Naive thymus-derived CD4-positive, alpha-beta T cell (primary cell): ENCODE data around the gene ADGRG1. TPM values are rescaled to one million over a fixed set of nuclear protein-coding genes. Genes with fewer than 3 reads are reported as not detected.

ENCODE experiments used
- ATAC-seq: fragments of 150-1000 bp; cut with Tn5 transposase; 2 replicates; pipeline ENCODE4 v1.10.0; 2021; ENCODE audit warnings: mild to moderate bottlenecking, moderate library complexity
- CTCF ChIA-PET: fragments of 350-600 bp; sonication (Branson Sonifier 250); formaldehyde crosslinking; loops from one replicate; lab custom pipeline; 2021; ENCODE audit warnings: antibody characterized with exemption; lab: Charles Lee
- POLR2A ChIA-PET: fragments of 350-600 bp; sonication (Branson Sonifier 250); formaldehyde crosslinking; loops from one replicate; lab custom pipeline; 2021; ENCODE audit warnings: antibody characterized with exemption, inconsistent platforms; lab: Charles Lee
- DNase-seq, 9 donors: peaks; one replicate each; pipeline versions ENCODE4 v3.0.0 to v3.0.0-alpha.2; 2020 to 2022; ENCODE audit warnings: mixed read lengths in 1 of 9
- H3K27ac ChIP-seq: one replicate; pipeline ENCODE4 v1.7.0; 2013; ENCODE audit warnings: mild to moderate bottlenecking, low read depth, low read length, moderate library complexity
- H3K27me3 ChIP-seq, 2 donors: one replicate each; pipeline ENCODE4 v1.7.0; 2013; ENCODE audit warnings: low read length in 2 of 2, mild to moderate bottlenecking in 2 of 2, moderate library complexity in 2 of 2; ENCODE audit not compliant: control insufficient read depth in 2 of 2, insufficient read depth in 2 of 2
- H3K36me3 ChIP-seq, 3 experiments: 1 replicate in 2 of 3; 2 replicates in 1 of 3; pipeline ENCODE4 v1.7.0; 2013; ENCODE audit warnings: low read length in 3 of 3, mild to moderate bottlenecking in 3 of 3, moderate library complexity in 1 of 3; ENCODE audit not compliant: insufficient read depth in 3 of 3, control insufficient read depth in 2 of 3
- H3K4me1 ChIP-seq, 2 donors: one replicate each; pipeline ENCODE4 v1.7.0; 2013; ENCODE audit warnings: low read length in 2 of 2, mild to moderate bottlenecking in 2 of 2, moderate library complexity in 1 of 2; ENCODE audit not compliant: control insufficient read depth in 2 of 2, insufficient read depth in 2 of 2
- H3K4me3 ChIP-seq: 2 replicates; pipeline ENCODE4 v1.7.0; 2013; ENCODE audit warnings: mild to moderate bottlenecking, low read length
- H3K9me3 ChIP-seq, 3 experiments: 1 replicate in 2 of 3; 2 replicates in 1 of 3; pipeline ENCODE4 v1.7.0; 2013; ENCODE audit warnings: low read length in 3 of 3; ENCODE audit not compliant: control insufficient read depth in 2 of 3
- H3K27ac Mint-ChIP-seq, 9 donors: one replicate each; pipeline ENCODE4 v1.8.0; 2020 to 2022; ENCODE audit warnings: mixed read lengths in 9 of 9, mild to moderate bottlenecking in 8 of 9, moderate library complexity in 5 of 9, inconsistent platforms in 2 of 9
- H3K27me3 Mint-ChIP-seq, 5 donors: one replicate each; pipeline ENCODE4 v1.8.0; 2021 to 2022; ENCODE audit warnings: mixed read lengths in 5 of 5, mild to moderate bottlenecking in 1 of 5
- H3K36me3 Mint-ChIP-seq, 5 donors: one replicate each; pipeline ENCODE4 v1.8.0; 2020 to 2022; ENCODE audit warnings: mixed read lengths in 5 of 5, mild to moderate bottlenecking in 3 of 5, inconsistent platforms in 1 of 5
- H3K4me1 Mint-ChIP-seq, 7 donors: one replicate each; pipeline ENCODE4 v1.8.0; 2020 to 2022; ENCODE audit warnings: mixed read lengths in 7 of 7, mild to moderate bottlenecking in 3 of 7, inconsistent platforms in 1 of 7
- H3K4me3 Mint-ChIP-seq, 10 donors: one replicate each; pipeline ENCODE4 v1.8.0; 2020 to 2022; ENCODE audit warnings: mild to moderate bottlenecking in 10 of 10, mixed read lengths in 10 of 10, moderate library complexity in 6 of 10, inconsistent platforms in 2 of 10
- H3K9me3 Mint-ChIP-seq, 11 donors: one replicate each; pipeline ENCODE4 v1.8.0; 2020 to 2022; ENCODE audit warnings: mixed read lengths in 11 of 11, mild to moderate bottlenecking in 4 of 11, inconsistent platforms in 1 of 11, moderate library complexity in 1 of 11
- intact Hi-C, 2 donors: fragments of 100-400 bp; cut with micrococcal nuclease; formaldehyde crosslinking; loops; one replicate each; pipeline ENCODE4 v1.15.1; 2023
- polyA plus RNA-seq, 2 donors: library from polyadenylated mRNA; unstranded; fragments of 300-500 nt; fragmentation: Illumina TruSeq; gene quantifications; one replicate each; pipeline ENCODE4 v1.2.3, GENCODE V29; 2021
- total RNA-seq, 6 experiments: library from RNA in 5 of 6; stranded (reverse) in 5 of 6; gene quantifications; 1 replicate in 5 of 6; 2 replicates in 1 of 6; pipeline ENCODE4 v1.2.3 and lab custom pipeline; 2021 to 2026

ADGRG1 gene
- total and polyA plus RNA-seq, 7 experiments from 2014 or later = 0.07 to 96.0 (median 1.5) TPM

- Histone ChIP-seq H3K9me3 (no peaks in the 10 kb centered on the region), H3K27me3 (peaks cover 0 to 4% of the 10 kb centered on the region in 2 donors), H3K27ac (no peak overlapping the region), H3K36me3 (no peaks in the 10 kb centered on the region), H3K4me3 (no peak overlapping the region), H3K4me1 (no peaks in the 10 kb centered on the region)
- Mint-ChIP-seq H3K27me3 (peaks cover 14 to 30% (median 20%) of the 10 kb centered on the region in 5 donors), H3K4me1 (peaks cover 0 to 10% (median 7%) of the 10 kb centered on the region in 7 donors), H3K27ac (no peak overlapping the region), H3K4me3 (no peak overlapping the region), H3K36me3 (no peaks in the 10 kb centered on the region), H3K9me3 (no peaks in the 10 kb centered on the region)
- intact Hi-C loops = no loop called here
- ChIA-PET POLR2A (no interaction called here), CTCF (interaction anchor here (0.6 kb wide), 1 partner anchor 55 kb away, joined by 3 read pairs; no protein-coding TSS in a partner anchor)
- ATAC-seq (no peak), DNase-seq (no peak)
Observed at GRCh38 chr16:57630931-57631845, 2.8 kb downstream of the ADGRG1 start.

DNA sequence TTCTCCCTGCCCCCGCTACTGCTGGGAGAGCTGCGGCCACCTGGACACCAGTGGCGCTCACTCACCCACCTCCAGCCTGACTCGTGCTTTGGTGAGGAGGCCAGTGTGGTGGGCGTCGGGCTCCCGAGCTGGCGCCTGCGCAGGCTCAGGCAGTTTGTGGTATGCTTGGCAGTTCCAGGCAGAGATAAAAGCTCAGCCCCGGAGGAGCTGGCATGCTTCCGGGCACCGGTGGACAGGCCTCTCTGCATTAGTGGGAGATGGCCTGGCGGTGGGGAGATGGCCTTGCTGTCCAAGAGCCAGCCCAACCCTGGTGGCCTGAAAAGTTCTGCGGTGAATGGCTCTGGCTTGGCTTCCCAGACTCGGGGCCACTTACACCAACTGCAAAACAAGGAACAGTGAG, 4.1 kb downstream of the ADGRG1 start:
- Histone ChIP-seq H3K9me3 (no peaks in the 10 kb centered on the region), H3K27me3 (peaks cover 0 to 4% of the 10 kb centered on the region in 2 donors), H3K4me1 (no peaks in the 10 kb centered on the region), H3K27ac (no peak overlapping the region), H3K36me3 (no peaks in the 10 kb centered on the region), H3K4me3 (no peak overlapping the region)
- no peak overlapping the region for H3K27ac Mint-ChIP-seq
- H3K27me3 Mint-ChIP-seq = peaks cover 14 to 30% (median 26%) of the 10 kb centered on the region in 5 donors
- H3K4me1 Mint-ChIP-seq = peaks cover 4 to 10% (median 7%) of the 10 kb centered on the region in 7 donors
- ATAC-seq = no peak
- H3K4me3 Mint-ChIP-seq = no peak overlapping the region
- intact Hi-C loops = no loop called here
- POLR2A ChIA-PET = no interaction called here
- CTCF ChIA-PET = no interaction called here
- peaks cover 0 to 4% (median 0%) of the 10 kb centered on the region in 5 donors for H3K36me3 Mint-ChIP-seq
- DNase-seq = no peak
- H3K9me3 Mint-ChIP-seq = no peaks in the 10 kb centered on the region

GRCh38 chr16:57633383-57634064, 5.1 kb downstream of the ADGRG1 start:
- Mint-ChIP-seq H3K27me3 (peaks cover 14 to 30% (median 27%) of the 10 kb centered on the region in 5 donors), H3K9me3 (no peaks in the 10 kb centered on the region), H3K27ac (no peak overlapping the region), H3K4me3 (no peak overlapping the region), H3K36me3 (peaks cover 0 to 4% (median 0%) of the 10 kb centered on the region in 5 donors), H3K4me1 (peaks cover 4 to 7% (median 6%) of the 10 kb centered on the region in 7 donors)
- DNase-seq = no peak
- Histone ChIP-seq H3K27me3 (peaks cover 0 to 4% of the 10 kb centered on the region in 2 donors), H3K4me3 (no peak overlapping the region), H3K36me3 (no peaks in the 10 kb centered on the region), H3K9me3 (no peaks in the 10 kb centered on the region), H3K4me1 (no peaks in the 10 kb centered on the region), H3K27ac (no peak overlapping the region)
- intact Hi-C loops = no loop called here
- no peak for ATAC-seq
- ChIA-PET CTCF (no interaction called here), POLR2A (no interaction called here)

GRCh38 chr16:57634171-57634570, 5.7 kb downstream of the ADGRG1 start:
- H3K27me3 ChIP-seq = peaks cover 0 to 4% of the 10 kb centered on the region in 2 donors
- ATAC-seq (no peak), DNase-seq (no peak)
- H3K4me3 ChIP-seq = no peak overlapping the region
- no peaks in the 10 kb centered on the region for H3K36me3 ChIP-seq
- Mint-ChIP-seq H3K4me1 (peaks cover 0 to 4% (median 0%) of the 10 kb centered on the region in 7 donors), H3K4me3 (no peak overlapping the region), H3K9me3 (no peaks in the 10 kb centered on the region), H3K27ac (no peak overlapping the region), H3K27me3 (peaks cover 8 to 24% (median 23%) of the 10 kb centered on the region in 5 donors), H3K36me3 (peaks cover 0 to 4% (median 0%) of the 10 kb centered on the region in 5 donors)
- CTCF ChIA-PET = no interaction called here
- intact Hi-C loops = no loop called here
- no peak overlapping the region for H3K27ac ChIP-seq
- H3K4me1 ChIP-seq = no peaks in the 10 kb centered on the region
- POLR2A ChIA-PET = no interaction called here
- H3K9me3 ChIP-seq = no peaks in the 10 kb centered on the region

GRCh38 chr16:57635266-57636097, 7.1 kb downstream of the ADGRG1 start:
- peaks cover 0 to 2% of the 10 kb centered on the region in 2 donors for H3K27me3 ChIP-seq
- ChIA-PET CTCF (interaction anchor here (0.6 kb wide), 1 partner anchor 11 kb away, joined by 3 read pairs; no protein-coding TSS in a partner anchor), POLR2A (interaction anchor here (1.6 kb wide), 1 partner anchor 43 kb away, joined by 3 read pairs; no protein-coding TSS in a partner anchor)
- Mint-ChIP-seq H3K27ac (no peak overlapping the region), H3K4me1 (peaks cover 0 to 4% (median 0%) of the 10 kb centered on the region in 7 donors), H3K4me3 (no peak overlapping the region), H3K27me3 (peaks cover 4 to 31% (median 14%) of the 10 kb centered on the region in 5 donors), H3K9me3 (no peaks in the 10 kb centered on the region), H3K36me3 (peaks cover 0 to 4% (median 0%) of the 10 kb centered on the region in 5 donors)
- no peak overlapping the region for H3K27ac ChIP-seq
- DNase-seq (no peak), ATAC-seq (no peak)
- H3K4me1 ChIP-seq = no peaks in the 10 kb centered on the region
- no peaks in the 10 kb centered on the region for H3K36me3 ChIP-seq
- no peak overlapping the region for H3K4me3 ChIP-seq
- H3K9me3 ChIP-seq = no peaks in the 10 kb centered on the region
- intact Hi-C loops = no loop called here

DNA sequence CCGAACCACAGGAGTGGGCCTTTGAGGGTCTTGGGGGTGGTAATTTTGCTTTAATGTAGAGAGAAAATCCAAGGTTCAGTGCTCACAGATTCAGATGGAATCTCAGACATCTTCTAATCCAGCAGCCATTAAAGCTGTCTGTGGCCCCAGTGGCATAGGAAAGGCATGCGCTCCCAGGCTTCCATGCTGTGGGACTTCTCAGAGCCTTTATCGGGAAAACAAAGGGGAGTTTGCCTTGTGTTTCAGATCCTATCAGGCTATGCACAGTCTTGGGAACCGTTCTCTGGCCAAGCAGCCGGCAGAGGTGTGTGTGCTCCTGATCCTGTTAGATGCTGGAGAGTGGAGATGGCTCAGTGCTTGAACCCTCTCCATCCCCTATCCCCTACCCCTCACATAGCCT, 7.8 kb downstream of the ADGRG1 start:
- Histone ChIP-seq H3K4me1 (no peaks in the 10 kb centered on the region), H3K36me3 (no peaks in the 10 kb centered on the region), H3K4me3 (no peak overlapping the region), H3K9me3 (no peaks in the 10 kb centered on the region), H3K27me3 (no peaks in the 10 kb centered on the region), H3K27ac (no peak overlapping the region)
- peaks cover 0 to 4% (median 0%) of the 10 kb centered on the region in 7 donors for H3K4me1 Mint-ChIP-seq
- ChIA-PET POLR2A (interaction anchor here (1.6 kb wide), 1 partner anchor 43 kb away, joined by 3 read pairs; no protein-coding TSS in a partner anchor), CTCF (no interaction called here)
- no peak overlapping the region for H3K4me3 Mint-ChIP-seq
- DNase-seq = no peak
- peaks cover 0 to 4% (median 0%) of the 10 kb centered on the region in 5 donors for H3K36me3 Mint-ChIP-seq
- no peak for ATAC-seq
- H3K27me3 Mint-ChIP-seq = peaks cover 0 to 25% (median 8%) of the 10 kb centered on the region in 5 donors
- no peaks in the 10 kb centered on the region for H3K9me3 Mint-ChIP-seq
- H3K27ac Mint-ChIP-seq = no peak overlapping the region
- intact Hi-C loops = no loop called here
